Measurements from ENCODE around the gene PTGDR2. TPM values are rescaled to one million over a fixed set of nuclear protein-coding genes. Genes with fewer than 3 reads are reported as not detected.
A peak's percentile ranks its signal among the peaks of the same experiment; 100 is the strongest.

The PTGDR2 gene
- total RNA-seq, 2 experiments from 2014 or later: 0.19 TPM; not detected in 1

- peak; percentile 51 for DNase-seq (ENCODE audit: low spot score)
- Histone ChIP-seq H3K9me2 (ENCODE audit: insufficient read depth, low read length) (no peaks in the 10 kb centered on the region), H3K36me3 (ENCODE audit: insufficient read depth, low read length) (peaks cover 99% of the 10 kb centered on the region), H4K20me1 (ENCODE audit: insufficient read depth, low read length) (peaks cover 12% of the 10 kb centered on the region), H3K4me1 (ENCODE audit: insufficient read depth, low read length, poor library complexity, severe bottlenecking) (peaks cover 2% of the 10 kb centered on the region), H3K9me3 (ENCODE audit: low read length) (no peaks in the 10 kb centered on the region), H3K27ac (ENCODE audit: low read depth, low read length, poor library complexity, severe bottlenecking) (no peak overlapping the region), H3K4me3 (ENCODE audit: low read depth, low read length, poor library complexity, severe bottlenecking) (no peak overlapping the region), H2AFZ (ENCODE audit: low read length) (no peak overlapping the region), H3K79me2 (ENCODE audit: insufficient read depth, low read depth, low read length) (peaks cover 15% of the 10 kb centered on the region), H3K4me2 (ENCODE audit: low read length) (no peak overlapping the region)
- POLR2A ChIA-PET: no interaction called here
- CTCF ChIA-PET (ENCODE audit: unreplicated experiment): interaction anchor here (0.5 to 2.0 kb wide), 7 partner anchors 12 to 219 kb away, joined by 3 to 12 read pairs (median 4); partner anchors contain the start of genes TMEM109 and TMEM132A
- no peak for TF ChIP-seq EZH2phosphoT487 (IDR thresholded peaks at IDR 0.05; ENCODE audit: borderline replicate concordance, low read depth, low read length)
- peak; percentile 99 for TF ChIP-seq CTCF (conservative IDR thresholded peaks at IDR 0.05; ENCODE audit: low read length)
- intact Hi-C loops (cut with micrococcal nuclease; ENCODE audit: unreplicated experiment): loop anchor here (1.0 to 10.0 kb wide), 2 partner anchors 56 to 68 kb away; partner anchors contain the start of gene SLC15A3
- BruUV-seq (replicated peaks): no TSS peak
Observed at GRCh38 chr11:60899046-60899936, 43.5 kb upstream of the PTGDR2 start.

- no TSS peak for BruUV-seq (replicated peaks)
- Histone ChIP-seq H3K4me2 (ENCODE audit: low read length) (no peak overlapping the region), H3K79me2 (ENCODE audit: insufficient read depth, low read depth, low read length) (no peaks in the 10 kb centered on the region), H3K9me3 (ENCODE audit: low read length) (no peaks in the 10 kb centered on the region), H3K27ac (ENCODE audit: low read depth, low read length, poor library complexity, severe bottlenecking) (no peak overlapping the region), H3K36me3 (ENCODE audit: insufficient read depth, low read length) (peaks cover 99% of the 10 kb centered on the region), H2AFZ (ENCODE audit: low read length) (no peak overlapping the region), H3K4me3 (ENCODE audit: low read depth, low read length, poor library complexity, severe bottlenecking) (no peak overlapping the region), H3K4me1 (ENCODE audit: insufficient read depth, low read length, poor library complexity, severe bottlenecking) (no peaks in the 10 kb centered on the region), H4K20me1 (ENCODE audit: insufficient read depth, low read length) (no peaks in the 10 kb centered on the region), H3K9me2 (ENCODE audit: insufficient read depth, low read length) (no peaks in the 10 kb centered on the region)
- no peak for TF ChIP-seq EZH2phosphoT487 (IDR thresholded peaks at IDR 0.05; ENCODE audit: borderline replicate concordance, low read depth, low read length)
- no peak for TF ChIP-seq CTCF (conservative IDR thresholded peaks at IDR 0.05; ENCODE audit: low read length)
- ChIA-PET POLR2A (interaction anchor here (1.0 kb wide), 1 partner anchor 18 kb away, joined by 3 read pairs; no protein-coding TSS in a partner anchor), CTCF (ENCODE audit: unreplicated experiment) (interaction anchor here (0.6 kb wide), 1 partner anchor 67 kb away, joined by 3 read pairs; no protein-coding TSS in a partner anchor)
- intact Hi-C loops (cut with micrococcal nuclease; ENCODE audit: unreplicated experiment): loop anchor here (10.0 kb wide), 1 partner anchor 57 kb away; the partner anchor contains the start of gene SLC15A3
- no peak for DNase-seq (ENCODE audit: low spot score)
Observed at GRCh38 chr11:60897496-60897895, 41.7 kb upstream of the PTGDR2 start.
